NCI-H1417 (cell line): ENCODE measurements around the gene GPR32.
"Not testable (repeated sequence)": the region's sequence is repeated elsewhere in the genome, so short reads cannot be mapped to it uniquely, and the experiment has no call there.

Source experiments
- DNase-seq, 3 experiments: peaks; one replicate each; lab custom pipeline; 2025; lab: John Stamatoyannopoulos, UW

Gene GPR32

DNA sequence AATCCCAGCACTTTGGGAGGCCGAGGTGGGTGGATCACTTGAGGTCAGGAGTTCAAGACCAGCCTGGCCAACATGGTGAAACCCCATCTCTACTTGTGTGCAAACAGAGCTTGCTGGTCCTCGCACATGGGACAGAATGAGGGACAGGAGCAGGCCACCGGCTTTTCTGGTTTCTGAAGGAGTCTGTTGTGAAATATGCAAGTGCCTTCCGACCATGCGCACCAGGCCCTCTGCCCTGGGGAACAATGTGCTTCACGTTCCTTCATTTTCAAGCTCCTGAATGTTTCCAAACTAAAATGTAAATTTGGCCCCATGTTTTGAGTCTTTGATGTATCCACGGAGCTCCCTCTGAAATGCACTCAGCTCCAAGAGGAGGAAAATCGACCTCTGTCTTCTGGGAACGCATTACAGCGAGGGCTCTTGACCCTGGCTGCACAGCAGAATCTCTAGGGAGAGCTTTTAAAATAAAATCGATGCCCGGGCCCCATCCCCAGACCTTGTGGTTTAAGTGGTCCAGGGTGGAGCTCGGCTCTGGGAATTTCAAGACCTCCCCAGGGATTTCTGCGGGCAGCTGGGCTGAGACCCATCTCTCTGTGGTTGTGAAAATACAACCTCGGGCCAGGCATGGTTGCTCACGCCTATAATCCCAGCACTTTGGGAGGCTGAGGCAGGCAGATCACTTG lies 10.6 kb downstream of the GPR32 start:
- no peak for DNase-seq

DNA sequence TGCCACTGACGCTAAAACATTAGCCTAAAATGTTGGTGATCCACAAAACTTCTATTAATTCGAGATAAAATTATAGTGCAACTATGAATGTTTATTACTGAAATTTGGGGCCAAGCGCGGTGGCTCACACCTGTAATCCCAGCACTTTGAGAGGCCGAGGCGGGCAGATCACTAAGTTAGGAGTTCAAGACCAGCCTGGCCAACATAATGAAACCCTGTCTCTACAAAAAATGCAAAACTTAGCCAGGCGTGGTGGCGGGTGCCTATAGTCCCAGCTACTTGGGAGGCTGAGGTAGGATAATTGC lies 13.5 kb downstream of the GPR32 start:
- not testable (repeated sequence) for DNase-seq

DNA sequence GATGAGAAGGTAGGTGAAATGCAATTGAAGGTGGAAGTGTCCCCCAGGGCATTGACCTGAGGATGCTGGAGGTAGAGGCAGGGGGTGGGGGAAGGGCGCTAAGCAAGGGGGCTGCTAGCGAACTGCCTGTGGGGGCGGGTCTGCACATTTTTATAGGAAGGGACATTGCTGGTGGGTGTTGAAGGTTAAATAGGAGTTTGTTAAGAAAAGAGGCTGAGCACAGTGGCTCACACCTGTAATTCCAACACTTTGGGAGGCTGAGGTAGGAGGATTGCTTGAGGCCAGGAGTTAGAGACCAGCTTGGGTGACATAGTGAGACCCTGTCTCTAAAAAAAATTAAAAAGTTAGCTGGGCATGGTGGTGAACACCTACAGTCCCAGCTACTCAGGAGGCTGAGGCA lies 14.4 kb downstream of the GPR32 start:
- DNase-seq, result no peak

DNA sequence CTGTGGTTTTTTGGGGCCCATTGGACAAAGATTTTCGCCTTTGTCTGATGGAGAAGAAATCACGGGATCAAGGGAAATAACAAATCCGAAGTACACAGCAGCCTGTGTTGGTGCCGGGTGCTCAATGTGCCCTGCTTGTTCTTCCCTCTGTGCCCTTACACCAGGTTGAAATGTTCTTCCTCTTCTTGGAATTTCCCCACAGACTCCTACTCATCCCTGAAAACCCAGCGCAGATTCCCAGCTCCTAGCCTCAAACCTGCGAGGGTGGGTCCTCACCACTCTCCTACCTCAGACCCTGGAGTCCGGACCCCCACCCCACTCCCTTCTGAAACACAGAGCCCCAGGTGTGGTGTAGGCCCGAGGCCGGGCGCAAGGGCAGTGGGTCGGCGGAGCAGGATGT lies 15.1 kb downstream of the GPR32 start:
- no peak for DNase-seq

DNA sequence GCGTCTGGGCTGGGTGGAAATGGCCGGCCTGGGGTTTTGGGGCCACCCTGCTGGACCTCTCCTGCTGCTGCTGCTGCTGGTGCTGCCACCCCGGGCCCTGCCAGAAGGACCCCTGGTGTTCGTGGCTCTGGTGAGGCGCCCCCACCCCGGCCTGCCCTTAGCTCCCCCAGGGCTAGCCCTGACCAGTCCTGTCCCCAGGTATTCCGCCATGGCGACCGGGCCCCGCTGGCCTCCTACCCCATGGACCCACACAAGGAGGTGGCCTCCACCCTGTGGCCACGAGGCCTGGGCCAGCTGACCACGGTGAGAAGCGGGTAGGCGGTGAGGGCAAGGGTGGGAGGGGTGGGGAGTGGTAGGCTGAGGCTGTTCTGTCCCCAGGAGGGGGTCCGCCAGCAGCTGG lies 20.1 kb downstream of the GPR32 start, which contains the start of gene ACP4:
ACP4 (plus strand) TSS at position 20 of the 400 bp plus-strand sequence; CDS start at position 20, 0 bp downstream.
- no peak for DNase-seq

DNA sequence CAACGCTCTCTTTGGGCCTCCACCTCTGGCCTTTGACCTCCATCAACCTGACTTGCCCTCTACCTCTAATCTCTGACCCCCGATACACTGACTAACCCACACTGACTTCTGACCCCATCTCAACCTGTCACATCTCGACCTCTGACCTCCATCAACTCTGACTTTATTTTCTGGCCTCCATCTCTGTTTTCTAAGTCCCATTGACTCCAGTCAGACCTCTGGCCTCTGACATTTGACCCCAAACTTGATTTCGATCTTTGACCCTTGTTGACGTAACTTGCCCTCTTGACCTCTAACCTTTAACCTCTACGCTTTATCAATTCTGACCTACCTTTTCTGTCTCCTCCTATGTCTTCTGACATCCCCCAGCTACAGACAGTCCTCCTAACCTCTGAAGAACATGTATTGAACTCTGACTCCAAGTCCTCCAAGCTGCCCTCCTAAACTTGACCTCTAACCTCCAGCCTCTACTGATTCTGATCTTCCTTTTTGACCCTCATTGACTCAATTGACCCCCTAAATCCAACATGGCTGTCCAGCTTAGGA lies 20.7 kb downstream of the GPR32 start:
- DNase-seq, result no peak

DNA sequence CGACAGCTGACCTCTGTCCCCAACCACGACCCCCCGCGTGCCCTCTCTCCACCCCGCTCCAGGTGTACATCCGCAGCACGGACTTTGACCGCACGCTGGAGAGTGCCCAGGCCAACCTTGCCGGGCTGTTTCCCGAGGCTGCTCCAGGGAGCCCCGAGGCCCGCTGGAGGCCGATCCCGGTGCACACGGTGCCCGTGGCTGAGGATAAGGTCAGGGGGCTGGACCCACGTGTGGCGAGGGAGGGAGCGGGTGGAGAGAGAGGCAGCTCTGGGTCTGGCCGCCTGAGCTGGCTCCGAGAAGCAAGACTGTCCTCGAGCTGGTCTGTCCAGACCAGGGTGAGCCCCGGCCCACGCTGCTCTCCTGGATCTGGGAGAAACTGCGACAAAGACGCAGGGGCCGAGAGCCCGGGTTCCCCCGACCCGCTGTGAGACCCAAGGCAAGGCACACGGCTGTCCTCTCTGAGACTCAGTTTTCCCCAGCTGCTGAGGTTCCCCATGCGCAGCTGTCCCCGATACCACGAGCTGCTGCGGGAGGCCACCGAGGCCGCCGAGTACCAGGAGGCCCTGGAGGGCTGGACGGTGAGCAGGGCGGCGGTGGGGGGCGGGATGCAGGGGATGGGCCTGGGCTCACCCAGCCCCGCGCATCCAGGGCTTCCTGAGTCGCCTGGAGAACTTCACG lies 21.5 kb downstream of the GPR32 start:
- no peak for DNase-seq

DNA sequence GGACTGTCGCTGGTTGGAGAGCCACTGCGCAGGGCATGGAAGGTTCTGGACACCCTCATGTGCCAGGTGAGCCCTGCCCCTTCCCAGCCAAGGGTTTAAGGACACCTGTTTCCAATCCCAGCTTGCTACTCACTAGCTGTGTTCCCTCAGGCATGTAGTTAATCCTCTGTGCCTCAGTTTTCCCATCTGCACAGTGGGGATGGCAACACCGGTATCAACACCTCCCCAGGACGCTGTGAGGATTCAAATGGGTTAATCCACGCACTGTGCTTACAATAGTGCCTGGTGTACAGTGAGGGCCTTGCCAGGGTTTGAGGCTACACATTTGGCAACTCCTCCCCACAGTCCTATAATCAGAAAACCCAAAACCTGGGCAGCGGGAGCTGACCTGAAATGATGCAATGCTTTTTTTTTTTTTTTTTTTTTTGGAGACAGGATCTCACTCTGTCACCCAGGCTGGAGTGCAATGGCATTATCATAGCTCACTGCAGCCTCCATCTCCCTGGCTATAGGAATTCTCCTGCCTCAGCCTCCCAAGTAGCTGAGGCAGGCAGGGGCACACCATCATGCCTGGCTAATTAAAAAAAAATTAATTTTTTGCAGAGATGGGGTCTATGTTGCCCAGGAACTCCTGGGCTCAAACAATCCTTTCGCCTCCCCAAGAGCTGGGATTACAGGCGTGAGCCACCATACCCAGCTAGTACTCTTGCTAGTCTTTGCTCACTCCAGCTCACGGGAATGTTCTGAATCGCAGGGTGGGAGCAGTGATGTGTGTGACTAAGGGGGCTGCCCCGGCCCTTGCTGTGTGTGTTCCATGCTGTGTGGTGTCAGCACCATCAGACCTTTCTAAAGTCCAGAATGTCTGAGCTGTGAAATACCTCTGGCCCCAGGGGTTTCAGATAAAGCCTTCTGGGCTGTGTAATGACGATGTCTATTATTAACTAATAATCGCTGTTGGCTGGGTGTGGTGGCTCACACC lies 22.3 kb downstream of the GPR32 start:
- no peak for DNase-seq

DNA sequence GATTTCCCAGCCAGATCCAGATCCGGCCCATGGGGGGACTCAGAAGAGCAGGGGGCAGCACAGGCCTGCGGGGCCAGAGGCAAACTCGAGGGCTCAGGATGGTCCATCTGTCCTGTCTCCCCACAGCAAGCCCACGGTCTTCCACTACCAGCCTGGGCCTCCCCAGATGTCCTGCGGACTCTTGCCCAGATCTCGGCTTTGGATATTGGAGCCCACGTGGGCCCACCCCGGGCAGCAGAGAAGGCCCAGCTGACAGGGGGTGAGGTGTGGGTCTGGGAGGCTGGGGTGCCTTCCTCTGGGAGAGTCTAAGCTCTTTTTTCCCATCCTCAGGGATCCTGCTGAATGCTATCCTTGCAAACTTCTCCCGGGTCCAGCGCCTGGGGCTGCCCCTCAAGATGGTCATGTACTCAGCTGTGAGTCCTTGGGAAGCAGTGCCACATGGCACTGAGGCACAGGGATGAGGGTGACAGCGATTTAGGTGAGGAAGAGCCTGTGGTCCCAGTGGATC lies 23.3 kb downstream of the GPR32 start:
- DNase-seq, result no peak

DNA sequence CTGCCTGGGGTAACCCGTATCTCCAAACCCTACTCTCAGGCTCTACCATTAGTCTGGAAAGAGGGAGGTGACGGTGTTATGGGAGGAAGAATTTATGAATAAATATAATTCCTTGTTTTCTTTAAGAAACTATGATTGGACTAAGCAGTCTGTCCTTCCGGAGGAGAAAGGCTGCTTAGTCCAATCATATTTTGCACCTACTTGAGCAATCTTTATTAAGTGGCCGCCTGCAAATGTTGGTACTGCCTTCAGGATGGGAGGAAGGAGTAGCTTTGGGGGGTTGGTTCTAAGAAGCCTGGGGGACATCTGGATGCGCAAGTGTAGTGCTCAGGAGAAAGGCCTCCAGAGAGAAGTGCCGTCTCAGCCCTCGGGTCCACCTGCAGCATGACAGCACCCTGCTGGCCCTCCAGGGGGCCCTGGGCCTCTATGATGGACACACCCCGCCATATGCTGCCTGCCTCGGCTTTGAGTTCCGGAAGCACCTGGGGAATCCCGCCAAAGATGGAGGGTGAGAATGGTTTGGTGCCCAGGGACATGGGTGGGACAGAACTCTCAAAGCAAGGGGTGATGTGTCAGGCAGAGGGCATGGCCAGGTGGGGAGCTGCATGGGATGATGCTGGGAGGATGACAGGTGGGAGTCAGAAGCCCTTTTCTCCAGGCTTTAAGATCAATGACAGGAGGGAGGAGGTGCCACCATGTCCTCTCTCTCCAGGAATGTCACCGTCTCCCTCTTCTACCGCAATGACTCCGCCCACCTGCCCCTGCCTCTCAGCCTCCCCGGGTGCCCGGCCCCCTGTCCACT lies 24.0 kb downstream of the GPR32 start:
- peak; percentile 16 to 70 (median 51) for DNase-seq

DNA sequence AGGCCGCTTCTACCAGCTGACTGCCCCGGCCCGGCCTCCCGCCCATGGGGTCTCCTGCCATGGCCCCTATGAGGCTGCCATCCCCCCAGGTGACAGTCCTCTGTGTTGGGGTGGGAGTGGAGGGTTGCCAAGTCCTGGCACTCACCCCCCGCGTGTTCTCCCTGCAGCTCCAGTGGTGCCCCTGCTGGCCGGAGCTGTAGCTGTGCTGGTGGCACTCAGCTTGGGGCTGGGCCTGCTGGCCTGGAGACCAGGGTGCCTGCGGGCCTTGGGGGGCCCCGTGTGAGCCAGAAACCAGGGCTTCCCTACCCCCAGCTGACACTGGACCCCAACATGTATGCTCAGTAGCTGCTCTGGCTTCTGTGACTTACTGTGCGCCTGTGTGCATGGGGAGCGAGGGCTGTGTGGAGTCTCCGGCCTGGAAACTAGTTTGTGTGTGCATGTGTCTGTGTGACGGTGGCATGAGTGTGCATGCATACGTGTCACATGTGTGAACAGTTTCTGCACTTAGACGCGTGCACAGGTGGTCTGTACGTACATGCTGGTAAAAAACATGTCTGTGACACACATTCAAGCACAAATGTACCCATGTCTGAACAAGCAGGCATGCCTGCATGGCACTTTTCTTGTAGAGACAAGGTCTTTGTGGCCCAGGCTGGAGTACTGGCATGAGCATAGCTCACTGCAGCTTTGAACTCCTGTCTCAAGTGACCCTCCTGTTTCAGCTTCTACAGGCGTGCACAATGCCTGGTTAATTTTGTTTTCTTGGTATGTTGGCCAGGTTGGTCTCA lies 24.8 kb downstream of the GPR32 start:
- peak in 2 of 3 experiments; percentile 26 to 31 for DNase-seq

DNA sequence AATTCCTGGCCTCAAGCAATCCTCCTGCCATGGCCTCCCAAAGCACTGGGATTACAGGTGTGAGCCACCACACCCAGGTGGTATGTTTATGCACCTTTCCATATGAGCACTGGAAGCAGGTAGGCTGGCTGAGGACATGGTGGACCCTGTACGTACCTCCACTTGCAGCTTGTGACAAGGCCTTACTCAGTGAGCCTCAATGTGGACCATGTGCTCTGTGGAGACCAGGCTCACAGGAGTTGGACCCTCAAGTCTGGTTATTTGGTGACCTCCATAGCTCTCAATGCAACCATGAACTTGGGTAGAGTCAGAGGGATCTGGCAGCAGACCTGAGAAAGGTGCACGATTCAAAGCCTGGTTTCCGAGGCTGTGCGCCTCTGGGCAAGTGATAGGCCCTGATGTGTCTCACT lies 25.4 kb downstream of the GPR32 start:
- peak in 1 of 3 experiments; percentile 33 for DNase-seq

DNA sequence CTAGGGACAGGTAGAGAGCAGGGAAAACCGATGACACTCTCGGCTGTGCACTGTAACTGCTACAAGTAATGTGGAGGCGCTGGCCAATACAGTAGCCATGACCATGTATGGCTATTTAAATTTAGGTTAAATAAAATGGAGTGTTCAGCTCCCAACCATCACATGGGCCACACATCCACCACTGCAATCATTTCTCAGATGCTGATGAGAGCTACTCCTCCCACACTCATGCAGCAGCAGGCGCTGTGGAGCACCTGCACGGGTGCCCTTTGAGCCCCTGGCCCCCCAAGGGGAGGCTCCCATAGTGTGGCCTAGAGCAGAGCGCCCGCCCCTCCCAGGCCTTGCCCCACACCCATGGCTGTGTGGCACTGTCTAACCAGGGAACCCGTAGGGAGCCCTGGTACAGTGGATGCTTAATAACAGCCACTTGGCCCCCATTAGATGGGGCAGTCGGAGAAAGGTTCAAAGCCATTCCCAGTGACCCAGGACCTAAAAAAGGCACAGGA lies 25.9 kb downstream of the GPR32 start:
- DNase-seq, result peak in 1 of 3 experiments; percentile 30

DNA sequence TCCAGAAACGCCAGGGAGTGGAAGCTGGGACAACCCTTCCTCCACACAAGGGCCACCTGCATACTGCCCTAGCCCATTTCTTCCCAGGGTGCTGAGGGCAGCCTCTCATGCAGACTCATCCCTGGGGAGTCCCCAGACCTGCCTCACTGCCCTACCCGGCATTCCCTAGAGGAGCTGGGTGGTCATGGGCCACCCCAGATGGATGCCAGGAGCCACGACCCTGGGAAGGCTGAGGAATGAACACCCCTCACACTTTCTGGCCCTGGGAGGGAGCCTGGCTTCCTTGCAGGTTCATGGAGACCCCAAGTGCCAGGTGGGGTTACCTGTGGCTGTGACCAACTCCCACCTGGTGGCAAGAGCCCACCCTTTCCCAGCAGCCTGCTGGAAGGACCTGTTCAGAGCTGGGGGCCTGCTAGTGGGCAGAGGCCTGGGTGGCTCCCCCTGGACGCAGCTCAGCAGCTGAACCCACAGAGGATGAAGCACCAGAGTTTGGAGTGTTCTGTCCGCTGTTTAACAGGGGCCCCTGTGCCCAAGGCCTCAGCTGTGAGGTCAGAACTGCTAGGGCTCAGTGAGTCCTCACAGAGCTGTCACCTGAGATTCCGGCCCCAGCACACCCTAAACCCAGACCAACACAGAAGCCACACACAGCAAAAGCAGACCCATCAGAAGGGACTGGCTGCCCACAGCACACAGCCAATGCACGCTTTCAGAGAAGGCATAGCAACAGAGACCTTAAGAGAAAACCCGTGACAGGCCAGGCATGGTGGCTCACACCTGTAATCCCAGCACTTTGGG lies 26.6 kb downstream of the GPR32 start:
- DNase-seq, result no peak

DNA sequence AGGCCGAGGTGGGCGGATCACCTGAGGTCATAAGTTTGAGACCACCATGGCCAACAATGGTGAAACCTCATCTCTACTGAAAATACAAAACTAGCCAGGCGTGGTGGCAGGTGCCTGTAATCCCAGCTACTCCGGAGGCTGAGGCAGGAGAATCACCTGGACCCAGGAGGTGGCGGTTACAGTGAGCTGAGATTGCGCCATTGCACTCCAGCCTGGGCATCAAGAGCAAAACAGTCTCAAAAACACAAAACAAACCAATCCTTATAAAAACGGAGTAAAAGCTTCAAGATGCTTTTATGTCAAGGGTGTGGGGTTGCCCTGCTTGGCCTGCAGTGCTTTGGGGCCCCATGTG lies 27.1 kb downstream of the GPR32 start:
- no peak for DNase-seq

DNA sequence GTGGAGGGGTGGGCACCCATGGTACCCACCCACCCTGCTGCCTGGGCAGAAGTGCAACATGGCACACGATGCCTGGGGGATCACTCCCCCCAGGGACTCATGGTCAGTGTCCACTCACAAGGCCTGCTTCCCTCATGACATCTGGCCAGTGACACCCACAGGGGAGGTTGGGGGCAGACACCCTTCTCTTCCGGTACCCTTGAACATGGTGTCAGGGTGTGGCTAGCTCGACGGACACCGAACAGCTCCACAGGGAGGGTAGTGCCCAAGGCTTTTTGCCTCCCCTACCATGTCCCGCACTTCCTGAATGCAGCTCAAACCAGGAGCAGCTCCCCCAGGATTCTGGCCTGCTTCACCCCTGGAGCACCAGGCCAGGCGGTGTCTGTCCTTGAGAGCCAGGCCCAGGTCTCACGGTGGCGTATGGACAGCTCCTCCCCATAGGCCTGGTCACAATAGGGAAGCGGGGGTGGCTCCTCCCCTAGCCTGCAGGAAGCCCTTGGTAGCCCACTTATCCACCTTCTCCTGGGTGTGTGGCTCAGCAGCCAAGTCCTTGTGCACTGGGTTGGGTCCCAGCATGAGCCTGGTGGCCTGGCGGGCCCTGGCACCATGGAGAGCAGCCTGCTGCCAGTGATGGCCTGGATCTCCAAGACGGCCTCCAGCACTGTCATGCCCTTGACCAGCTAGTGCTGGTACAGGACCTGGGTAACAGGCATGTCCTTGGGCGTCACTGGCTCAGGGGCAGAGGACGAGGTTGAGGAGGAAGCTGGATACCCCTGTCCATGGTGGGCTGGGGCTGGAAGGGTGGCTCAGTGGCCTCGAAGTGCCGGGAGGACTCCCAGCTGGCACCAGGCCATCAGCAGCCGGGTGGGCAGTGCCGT lies 27.8 kb downstream of the GPR32 start:
- DNase-seq, result no peak

DNA sequence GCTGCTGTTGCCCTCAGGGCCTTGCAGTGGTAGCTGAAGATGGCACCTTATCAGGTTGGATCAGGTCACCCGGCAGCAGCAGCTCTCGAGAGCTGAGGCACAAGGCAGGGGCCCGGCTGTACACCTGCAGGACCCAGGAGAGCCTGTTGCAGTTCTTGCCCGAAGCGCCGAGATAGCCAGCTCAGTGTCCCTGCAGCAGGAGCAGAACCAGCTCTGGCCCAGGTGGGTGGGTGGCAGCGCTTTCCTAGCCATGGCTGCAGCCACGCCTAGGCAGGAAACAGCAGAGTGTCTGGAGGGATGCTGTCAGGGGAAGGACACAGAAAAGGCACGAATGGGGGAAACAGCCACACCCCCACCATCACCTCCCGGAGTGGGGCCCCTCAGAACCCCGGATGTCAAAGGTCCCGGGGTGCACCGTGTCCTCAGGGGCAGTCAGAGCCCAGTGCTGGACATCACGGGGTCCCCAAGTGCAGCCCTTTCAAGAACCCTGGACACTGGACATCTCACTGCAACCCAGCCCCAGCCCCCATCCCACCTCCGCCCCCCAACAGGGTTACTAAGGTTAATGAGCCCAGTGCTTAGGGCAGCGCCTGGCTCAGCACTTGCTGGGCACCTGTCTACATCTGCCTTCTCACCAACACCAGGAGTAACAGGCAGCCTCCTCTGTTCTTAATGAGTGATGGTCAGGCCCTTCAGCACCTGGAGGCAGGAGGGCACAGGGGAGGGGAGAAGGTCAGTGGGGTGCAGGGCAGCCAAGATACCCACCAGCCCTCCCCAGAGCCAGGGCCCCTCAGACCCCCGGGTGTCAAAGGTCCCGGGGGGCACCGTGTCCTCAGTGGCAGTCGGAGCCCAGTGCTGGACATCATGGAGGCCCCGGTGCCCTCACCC lies 28.6 kb downstream of the GPR32 start:
- DNase-seq, result no peak

DNA sequence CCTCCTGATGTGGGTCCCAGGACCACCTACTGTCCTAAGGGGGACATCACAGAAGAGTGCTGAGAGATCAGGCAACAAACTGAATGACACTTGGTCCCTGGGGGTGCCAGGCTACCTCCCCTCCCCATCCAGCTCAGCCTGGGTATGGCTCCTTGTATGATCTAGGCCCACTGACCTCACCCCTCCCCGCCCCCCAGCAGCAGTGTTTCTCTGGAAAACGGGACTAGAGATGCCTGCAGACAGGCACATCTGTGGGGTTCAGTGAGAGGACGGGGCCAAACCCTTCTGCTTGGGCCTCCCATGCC lies 29.2 kb downstream of the GPR32 start:
- no peak for DNase-seq
